ENCODE data around the gene OR2B3.

DNA sequence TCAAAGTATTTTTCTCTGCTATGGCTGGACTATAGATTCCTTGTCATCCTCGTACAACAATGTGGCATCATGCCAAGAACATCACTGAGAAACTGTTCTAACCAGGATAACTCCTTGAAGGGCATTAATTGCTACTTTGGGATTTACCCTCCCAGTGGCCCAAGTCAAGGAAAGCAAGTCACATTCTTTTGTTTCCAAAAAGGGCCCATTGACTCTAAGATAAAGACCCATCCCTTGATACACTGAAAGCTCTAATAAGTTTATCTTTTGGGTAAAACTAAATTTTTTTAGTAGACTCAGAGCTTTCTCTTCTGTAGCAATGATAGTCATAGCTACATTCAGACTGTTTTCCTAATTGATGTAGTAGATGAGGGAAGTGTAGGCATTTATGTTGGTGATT lies 20.6 kb upstream of the OR2B3 start, which contains the start of gene OR2J3:
- TF ChIP-seq POLR2A (IDR thresholded peaks at IDR 0.05) = no peak
- no peak for TF ChIP-seq CTCF (IDR thresholded peaks at IDR 0.05)
- TF ChIP-seq POLR2AphosphoS5 (IDR thresholded peaks at IDR 0.05) = no peak
